GM13977 (cell line): ENCODE data around the gene PIK3R3.

ENCODE experiments used
- DNase-seq: peaks from one replicate; pipeline ENCODE4 v3.0.0; 2012; ENCODE audit warnings: low spot score
- in situ Hi-C: fragments of 300-500 bp; cut with MboI; formaldehyde crosslinking; loops from one replicate; pipeline ENCODE4 v1.12.0; 2022; ENCODE audit warnings: low sequenced_read_pairs, low pct_unique_long_range_greater_than_20kb, mixed read lengths, inconsistent platforms; ENCODE audit not compliant: unreplicated experiment
- TF ChIP-seq, protein P1 (sequence below): IDR thresholded peaks from 2 replicates; pipeline ENCODE4 v1.5.1; 2012; ENCODE audit warnings: mild to moderate bottlenecking, control low read depth; ENCODE audit not compliant: insufficient read depth; ENCODE audit errors: extremely low read depth, missing control alignments

The PIK3R3 gene

DNA sequence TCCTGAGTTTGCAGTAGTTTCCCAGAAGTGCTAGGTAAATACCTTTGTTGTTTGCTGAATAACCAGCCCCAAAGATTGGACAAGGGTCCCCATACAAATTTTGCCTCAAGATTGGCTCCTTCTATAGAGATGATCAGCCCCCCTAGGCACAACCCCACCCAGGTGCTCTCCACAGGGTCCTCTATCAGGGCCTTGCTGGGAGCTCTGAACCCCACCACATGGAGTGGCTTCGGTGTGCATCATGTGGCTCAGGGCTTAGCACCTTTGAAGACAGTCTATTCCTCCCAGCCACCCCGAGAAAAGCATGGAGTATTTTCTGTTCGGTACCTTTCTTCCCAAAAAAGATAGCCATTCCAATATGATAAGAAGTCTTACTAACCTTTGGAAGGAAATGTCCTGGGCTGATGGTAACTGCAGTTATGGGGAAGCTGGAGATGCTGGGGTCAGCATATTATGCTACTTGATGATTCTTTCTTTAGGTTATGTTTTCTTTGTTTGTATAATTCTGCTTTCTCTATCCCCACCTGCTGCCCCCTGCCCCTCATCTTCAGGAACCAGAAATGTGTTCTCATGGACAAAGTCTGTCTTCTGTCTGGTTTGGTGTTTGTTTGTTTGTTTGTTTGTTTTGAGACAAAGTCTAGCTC is 37.5 kb upstream of the PIK3R3 start:
- TF ChIP-seq, protein P1, sequence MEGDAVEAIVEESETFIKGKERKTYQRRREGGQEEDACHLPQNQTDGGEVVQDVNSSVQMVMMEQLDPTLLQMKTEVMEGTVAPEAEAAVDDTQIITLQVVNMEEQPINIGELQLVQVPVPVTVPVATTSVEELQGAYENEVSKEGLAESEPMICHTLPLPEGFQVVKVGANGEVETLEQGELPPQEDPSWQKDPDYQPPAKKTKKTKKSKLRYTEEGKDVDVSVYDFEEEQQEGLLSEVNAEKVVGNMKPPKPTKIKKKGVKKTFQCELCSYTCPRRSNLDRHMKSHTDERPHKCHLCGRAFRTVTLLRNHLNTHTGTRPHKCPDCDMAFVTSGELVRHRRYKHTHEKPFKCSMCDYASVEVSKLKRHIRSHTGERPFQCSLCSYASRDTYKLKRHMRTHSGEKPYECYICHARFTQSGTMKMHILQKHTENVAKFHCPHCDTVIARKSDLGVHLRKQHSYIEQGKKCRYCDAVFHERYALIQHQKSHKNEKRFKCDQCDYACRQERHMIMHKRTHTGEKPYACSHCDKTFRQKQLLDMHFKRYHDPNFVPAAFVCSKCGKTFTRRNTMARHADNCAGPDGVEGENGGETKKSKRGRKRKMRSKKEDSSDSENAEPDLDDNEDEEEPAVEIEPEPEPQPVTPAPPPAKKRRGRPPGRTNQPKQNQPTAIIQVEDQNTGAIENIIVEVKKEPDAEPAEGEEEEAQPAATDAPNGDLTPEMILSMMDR, result no peak
- no peak for DNase-seq
- in situ Hi-C loops, result no loop called here

DNA sequence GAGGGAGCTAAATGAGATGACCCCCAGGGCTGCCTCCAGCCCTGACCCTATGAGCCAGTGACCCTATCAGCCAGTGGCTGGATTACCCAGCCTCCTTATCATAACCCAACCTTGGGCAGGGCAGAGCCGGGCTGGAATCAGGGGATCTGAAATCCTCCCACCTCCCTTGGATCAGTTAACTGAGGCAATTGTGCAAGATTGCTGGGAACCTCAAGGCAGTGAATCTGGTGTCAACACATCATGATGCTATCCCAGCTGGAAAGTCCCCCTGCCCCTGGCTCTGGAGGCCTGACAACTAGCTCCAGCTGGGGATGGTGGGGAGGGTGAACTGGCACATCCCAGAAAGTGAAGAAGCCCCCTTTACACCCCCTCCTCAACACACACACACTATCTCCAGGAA is 36.0 kb upstream of the PIK3R3 start:
- in situ Hi-C loops, result no loop called here
- DNase-seq, result no peak
- TF ChIP-seq, protein P1, result no peak

DNA sequence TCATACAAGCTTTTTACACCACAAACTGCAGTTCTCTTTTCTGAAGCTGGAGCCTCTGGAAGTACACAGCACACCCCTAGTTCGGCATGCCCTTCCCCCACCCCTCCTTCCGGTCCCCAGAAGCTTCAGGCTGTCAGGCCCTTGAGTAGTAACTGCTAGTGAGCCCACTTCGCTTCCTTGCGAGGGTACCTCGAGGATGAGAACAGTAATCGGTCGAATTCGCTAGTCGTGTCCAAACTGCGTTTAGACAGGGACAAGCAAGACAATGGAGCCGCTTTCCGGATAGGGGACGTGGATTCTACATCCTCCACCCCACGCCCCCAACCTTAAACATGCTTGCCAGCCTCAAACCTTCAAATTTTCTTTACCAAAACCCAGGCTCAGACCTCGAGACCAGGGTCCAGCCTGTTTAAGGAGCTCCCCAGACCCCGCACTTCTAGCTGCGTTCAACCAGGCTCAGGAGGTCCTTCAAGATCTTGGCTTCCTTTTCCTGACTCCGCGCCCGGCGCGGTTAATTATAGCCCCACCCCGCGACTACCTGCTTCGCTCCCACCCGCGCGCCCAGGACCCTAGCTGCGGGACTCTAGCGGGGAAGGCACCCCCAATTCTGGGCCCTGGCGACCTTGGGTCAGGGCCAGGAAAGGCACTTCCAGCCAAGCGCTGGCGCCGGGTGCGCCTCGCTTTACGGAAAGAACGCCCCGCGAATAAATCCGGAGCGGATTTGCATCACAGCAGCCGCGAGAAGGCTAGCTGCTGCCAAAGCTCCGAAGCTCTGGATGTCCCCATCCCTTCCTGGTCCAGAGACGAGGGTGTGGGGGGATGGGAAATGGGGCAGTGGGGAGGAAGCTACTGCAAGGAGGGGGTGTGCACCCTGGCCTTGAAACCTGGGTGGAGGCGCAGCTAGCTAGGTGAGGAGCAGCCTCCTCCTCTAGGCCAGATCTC is 34.4 kb upstream of the PIK3R3 start:
- TF ChIP-seq, protein P1, result no peak
- in situ Hi-C loops, result no loop called here
- DNase-seq, result no peak

DNA sequence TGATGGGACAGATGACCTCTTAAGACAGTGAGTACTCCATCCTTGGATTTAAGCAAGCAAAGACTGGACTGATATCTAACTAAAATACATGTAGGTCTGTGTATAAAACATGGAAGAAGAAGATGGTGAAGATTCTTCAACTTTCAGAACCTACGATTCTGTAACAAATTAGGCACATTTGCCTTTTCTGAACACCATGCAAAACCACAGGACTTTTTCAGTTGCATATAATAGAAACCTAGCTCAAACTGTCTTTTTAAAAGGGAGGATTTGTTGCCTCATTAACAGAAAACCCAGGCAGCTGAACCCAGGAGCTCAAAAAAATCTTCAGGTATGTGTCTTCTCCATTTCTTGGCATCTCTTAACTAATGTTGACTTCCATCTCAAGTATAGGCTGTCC is 27.8 kb upstream of the PIK3R3 start:
- in situ Hi-C loops, result no loop called here
- no peak for DNase-seq
- TF ChIP-seq, protein P1, result no peak

DNA sequence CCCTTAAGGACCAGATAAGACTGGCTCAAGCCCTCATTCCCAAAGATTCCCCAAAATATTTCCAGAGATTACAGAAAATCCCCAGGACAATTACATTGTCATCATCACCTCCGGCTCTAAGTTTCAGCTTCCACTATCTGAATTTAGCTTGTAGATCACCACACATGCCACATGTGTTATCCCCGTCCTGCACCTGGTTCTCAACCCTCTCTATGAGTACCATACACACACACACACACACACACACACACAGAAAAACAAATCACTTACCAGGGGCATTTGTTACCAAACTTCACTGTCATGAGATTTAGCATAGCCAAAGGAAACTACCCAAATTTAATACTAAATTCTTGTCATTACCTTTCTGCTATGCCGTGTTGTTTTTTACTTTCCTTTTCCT is 27.1 kb upstream of the PIK3R3 start:
- in situ Hi-C loops, result no loop called here
- no peak for DNase-seq
- TF ChIP-seq, protein P1, result no peak

DNA sequence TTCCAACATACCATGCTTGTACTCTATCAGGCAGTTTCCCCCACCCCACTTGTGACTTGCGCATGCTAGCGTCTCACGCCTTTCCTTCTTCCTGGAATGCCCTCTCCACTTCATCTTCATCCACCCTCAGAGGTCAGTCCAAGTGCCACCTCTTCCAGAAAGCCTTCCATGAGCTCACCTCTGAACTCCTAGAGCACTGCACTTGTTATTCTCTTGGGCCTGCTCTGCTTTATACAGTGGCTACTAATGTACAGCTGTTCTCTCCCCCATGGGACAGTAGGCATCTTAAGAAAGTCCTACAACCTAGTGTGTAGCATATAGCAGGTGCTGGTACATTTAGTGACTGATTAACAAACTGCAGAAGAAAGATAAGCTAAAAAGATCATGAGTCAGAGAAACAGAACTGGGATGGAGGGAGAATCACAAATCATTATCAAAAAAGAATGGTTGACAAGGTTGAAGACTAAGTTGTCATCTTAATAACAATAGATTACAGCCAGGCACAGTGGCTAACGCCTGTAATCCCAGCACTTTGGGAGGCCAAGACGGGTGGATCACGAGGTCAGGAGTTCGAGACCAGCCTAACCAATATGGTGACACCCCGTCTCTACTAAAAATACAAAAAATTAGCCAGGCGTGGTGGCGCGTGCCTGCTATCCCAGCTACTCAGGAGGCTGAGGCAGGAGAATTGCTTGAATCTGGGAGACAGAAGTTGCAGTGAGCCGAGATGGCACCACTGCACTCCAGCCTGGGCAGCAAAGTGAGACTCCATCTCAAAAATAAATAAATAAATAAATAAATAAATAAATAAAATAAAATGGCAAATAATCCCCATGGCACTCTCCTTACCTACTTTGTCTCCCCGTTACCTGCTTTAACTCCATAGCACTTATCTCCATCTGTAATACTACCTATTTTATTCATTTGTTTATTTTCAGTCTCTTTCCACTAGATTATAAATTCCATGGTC is 26.2 kb upstream of the PIK3R3 start:
- in situ Hi-C loops, result no loop called here
- DNase-seq, result no peak
- TF ChIP-seq, protein P1, result no peak
